Tibial nerve (tissue), 3 donors: ENCODE measurements around the gene ZFAND2A.

Experiments used
- POLR2A ChIP-seq, 2 donors: fragments of 450-650 bp; IDR thresholded peaks; one replicate each; pipeline ENCODE4 v1.6.1; 2017; ENCODE audit warnings: antibody characterized with exemption in 2 of 2, mild to moderate bottlenecking in 2 of 2, moderate library complexity in 2 of 2
- TF ChIP-seq, protein P1 (sequence below), 5 experiments: fragments of 200-600 bp in 3 of 5; fragments of 450-650 bp in 2 of 5; sonication (generic) in 3 of 5; IDR thresholded peaks; one replicate each; pipeline ENCODE4 v1.5.1; 2016 to 2019; ENCODE audit warnings: antibody characterized with exemption in 5 of 5, mild to moderate bottlenecking in 3 of 5, moderate library complexity in 2 of 5

DNA sequence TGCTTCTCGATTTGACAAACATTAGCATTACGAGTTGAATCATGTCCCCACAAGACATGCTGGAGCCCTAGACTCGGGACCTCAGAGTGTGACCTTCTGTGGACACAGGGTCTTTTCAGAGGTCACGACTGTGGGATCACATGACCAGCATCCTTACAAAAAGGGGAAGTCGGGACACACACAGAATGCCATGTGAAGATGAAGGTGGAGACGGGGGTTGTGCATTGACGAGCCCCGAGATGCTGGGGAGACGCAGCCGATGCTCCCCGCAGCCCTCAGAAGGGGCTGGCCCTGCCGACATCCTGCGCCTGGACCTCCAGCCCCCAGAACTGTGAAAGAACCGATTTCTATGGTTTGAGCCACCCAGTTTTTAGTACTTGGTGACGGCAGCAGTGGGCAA, 7.5 kb downstream of the ZFAND2A start:
- TF ChIP-seq, protein P1, sequence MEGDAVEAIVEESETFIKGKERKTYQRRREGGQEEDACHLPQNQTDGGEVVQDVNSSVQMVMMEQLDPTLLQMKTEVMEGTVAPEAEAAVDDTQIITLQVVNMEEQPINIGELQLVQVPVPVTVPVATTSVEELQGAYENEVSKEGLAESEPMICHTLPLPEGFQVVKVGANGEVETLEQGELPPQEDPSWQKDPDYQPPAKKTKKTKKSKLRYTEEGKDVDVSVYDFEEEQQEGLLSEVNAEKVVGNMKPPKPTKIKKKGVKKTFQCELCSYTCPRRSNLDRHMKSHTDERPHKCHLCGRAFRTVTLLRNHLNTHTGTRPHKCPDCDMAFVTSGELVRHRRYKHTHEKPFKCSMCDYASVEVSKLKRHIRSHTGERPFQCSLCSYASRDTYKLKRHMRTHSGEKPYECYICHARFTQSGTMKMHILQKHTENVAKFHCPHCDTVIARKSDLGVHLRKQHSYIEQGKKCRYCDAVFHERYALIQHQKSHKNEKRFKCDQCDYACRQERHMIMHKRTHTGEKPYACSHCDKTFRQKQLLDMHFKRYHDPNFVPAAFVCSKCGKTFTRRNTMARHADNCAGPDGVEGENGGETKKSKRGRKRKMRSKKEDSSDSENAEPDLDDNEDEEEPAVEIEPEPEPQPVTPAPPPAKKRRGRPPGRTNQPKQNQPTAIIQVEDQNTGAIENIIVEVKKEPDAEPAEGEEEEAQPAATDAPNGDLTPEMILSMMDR (IDR thresholded peaks at IDR 0.05): no peak
- no peak for TF ChIP-seq POLR2A (IDR thresholded peaks at IDR 0.05)
